NCI-H2196 treated with DMSO at 0.1 percent for 48 hours (cell line): ENCODE data around the gene MGLL.

Experiments used
- DNase-seq: peaks from one replicate; lab custom pipeline; 2025; ENCODE audit not compliant: unreplicated experiment; lab: John Stamatoyannopoulos, UW

MGLL gene

GRCh38 chr3:127760361-127760760 lies 62.0 kb downstream of the MGLL start:
- DNase-seq: no peak

GRCh38 chr3:127759826-127760225 lies 62.5 kb downstream of the MGLL start:
- DNase-seq: no peak

- DNase-seq: no peak
These were observed 64.3 kb downstream of the MGLL start for GRCh38 chr3:127758013-127758412.

GRCh38 chr3:127755305-127755681 lies 67.0 kb downstream of the MGLL start:
- no peak for DNase-seq

- no peak for DNase-seq
These were observed 67.7 kb downstream of the MGLL start for GRCh38 chr3:127754411-127755304.

- no peak for DNase-seq
These were observed 68.4 kb downstream of the MGLL start for GRCh38 chr3:127753898-127754410.

GRCh38 chr3:127753338-127753737 lies 69.0 kb downstream of the MGLL start:
- DNase-seq: no peak

GRCh38 chr3:127751782-127752181 lies 70.5 kb downstream of the MGLL start:
- DNase-seq: no peak

GRCh38 chr3:127751163-127751621 lies 71.1 kb downstream of the MGLL start:
- no peak for DNase-seq

- DNase-seq: no peak
These were observed 71.9 kb downstream of the MGLL start for GRCh38 chr3:127750226-127751031.

- DNase-seq: no peak
These were observed 72.5 kb downstream of the MGLL start for GRCh38 chr3:127749787-127750225.

GRCh38 chr3:127749361-127749760 lies 73.0 kb downstream of the MGLL start:
- DNase-seq: no peak

GRCh38 chr3:127748754-127749327 lies 73.5 kb downstream of the MGLL start:
- no peak for DNase-seq

- no peak for DNase-seq
These were observed 74.4 kb downstream of the MGLL start for GRCh38 chr3:127747751-127748521.

GRCh38 chr3:127747066-127747465 lies 75.2 kb downstream of the MGLL start:
- DNase-seq: no peak

GRCh38 chr3:127746400-127747057 lies 75.8 kb downstream of the MGLL start:
- no peak for DNase-seq

GRCh38 chr3:127745656-127746399 lies 76.5 kb downstream of the MGLL start:
- DNase-seq: no peak

GRCh38 chr3:127744875-127745274 lies 77.4 kb downstream of the MGLL start:
- no peak for DNase-seq

GRCh38 chr3:127744253-127744815 lies 78.0 kb downstream of the MGLL start:
- DNase-seq: no peak
